GM23338 (cell line): Measurements from ENCODE around the gene AFF1. TPM values are rescaled to one million over a fixed set of nuclear protein-coding genes. Genes with fewer than 3 reads are reported as not detected.

Source experiments
- ATAC-seq: fragments of 200-7000 bp; cut with Tn5 transposase; 3 replicates; pipeline ENCODE4 v1.9.1; 2020
- DNase-seq: peaks from one replicate; pipeline ENCODE4 v3.0.0-alpha.2; 2015; ENCODE audit warnings: low spot score
- H2AFZ ChIP-seq: fragments of 200-600 bp; sonication (generic); 2 replicates; pipeline ENCODE4 v1.8.0; 2016; ENCODE audit warnings: antibody characterized with exemption, mild to moderate bottlenecking, moderate library complexity
- H3F3A ChIP-seq: fragments of 200-600 bp; sonication (generic); replicated peaks from 2 replicates; pipeline ENCODE4 v1.8.0; 2017; ENCODE audit warnings: antibody characterized with exemption, mixed run types, low read depth
- H3K27ac ChIP-seq: fragments of 200-600 bp; sonication (generic); 2 replicates; pipeline ENCODE4 v1.6.1; 2016; ENCODE audit warnings: low read depth
- H3K27me3 ChIP-seq: fragments of 200-600 bp; sonication (generic); 2 replicates; pipeline ENCODE4 v1.8.0; 2016; ENCODE audit warnings: mild to moderate bottlenecking, mixed run types, moderate library complexity; ENCODE audit not compliant: insufficient read depth
- H3K36me3 ChIP-seq: fragments of 200-600 bp; sonication (generic); 2 replicates; pipeline ENCODE4 v1.8.0; 2016; ENCODE audit warnings: mild to moderate bottlenecking; ENCODE audit not compliant: insufficient read depth
- H3K4me1 ChIP-seq: fragments of 200-600 bp; sonication (generic); 2 replicates; pipeline ENCODE4 v1.8.0; 2016; ENCODE audit warnings: mild to moderate bottlenecking, moderate library complexity; ENCODE audit not compliant: insufficient read depth
- H3K4me2 ChIP-seq: fragments of 200-600 bp; sonication (generic); 2 replicates; pipeline ENCODE4 v1.7.1; 2017; ENCODE audit warnings: mixed run types
- H3K4me3 ChIP-seq: fragments of 200-600 bp; sonication (generic); 2 replicates; pipeline ENCODE4 v1.6.1; 2016; ENCODE audit warnings: mixed run types
- H3K79me2 ChIP-seq: fragments of 200-600 bp; sonication (generic); replicated peaks from 2 replicates; pipeline ENCODE4 v1.8.0; 2017; ENCODE audit warnings: mild to moderate bottlenecking; ENCODE audit not compliant: insufficient read depth
- H3K9me2 ChIP-seq: fragments of 200-600 bp; sonication (generic); 2 replicates; pipeline ENCODE4 v1.8.0; 2017; ENCODE audit not compliant: insufficient read depth
- H4K20me1 ChIP-seq: fragments of 200-600 bp; sonication (generic); replicated peaks from 2 replicates; pipeline ENCODE4 v1.8.0; 2017; ENCODE audit warnings: mild to moderate bottlenecking; ENCODE audit not compliant: insufficient read depth
- H3K27ac Mint-ChIP-seq: 2 replicates; pipeline ENCODE4 v1.8.0; 2020; ENCODE audit warnings: inconsistent platforms, mild to moderate bottlenecking, moderate library complexity, mixed read lengths
- H3K27me3 Mint-ChIP-seq: 3 replicates; pipeline ENCODE4 v1.8.0; 2022; ENCODE audit warnings: low read depth, mild to moderate bottlenecking, moderate library complexity, mixed read lengths, inconsistent platforms; ENCODE audit not compliant: insufficient read depth, poor library complexity
- H3K36me3 Mint-ChIP-seq: 3 replicates; pipeline ENCODE4 v1.8.0; 2021; ENCODE audit warnings: low read depth, mild to moderate bottlenecking, inconsistent platforms, moderate library complexity, mixed read lengths
- H3K4me1 Mint-ChIP-seq: 3 replicates; pipeline ENCODE4 v1.8.0; 2020; ENCODE audit warnings: mild to moderate bottlenecking, inconsistent platforms, mixed read lengths
- H3K4me3 Mint-ChIP-seq: 3 replicates; pipeline ENCODE4 v1.8.0; 2021; ENCODE audit warnings: moderate library complexity, mild to moderate bottlenecking, inconsistent platforms, mixed read lengths
- H3K9me3 Mint-ChIP-seq: 3 replicates; pipeline ENCODE4 v1.8.0; 2020; ENCODE audit warnings: moderate library complexity, mild to moderate bottlenecking, inconsistent platforms, mixed read lengths
- CREB1 ChIP-seq: fragments of 250-450 bp; sonication (Bioruptor Pico); IDR thresholded peaks from 2 replicates; pipeline ENCODE4 v1.5.0; 2020; ENCODE audit warnings: low read depth, mild to moderate bottlenecking, moderate library complexity
- EZH2phosphoT487 ChIP-seq: fragments of 200-600 bp; sonication (generic); IDR thresholded peaks from one replicate; pipeline ENCODE4 v1.8.1; 2018; ENCODE audit warnings: antibody characterized with exemption; ENCODE audit not compliant: unreplicated experiment
- polyA plus RNA-seq: library from polyadenylated mRNA; unstranded; fragments of >200 nt; fragmentation: Nextera tagmentation; extraction: Ambion mirVana; gene quantifications from 2 replicates; pipeline ENCODE4 v1.2.1, GENCODE V29; 2016
- total RNA-seq: library from RNA; depleted of rRNA; stranded (reverse); fragments of >200 nt; shearing (Covaris generic); gene quantifications from 2 replicates; pipeline ENCODE4 v1.2.3, GENCODE V29; 2014
- TF ChIP-seq, protein P1 (sequence below), 2 experiments: fragments of 200-600 bp in 1 of 2; sonication (generic) in 1 of 2; conservative IDR thresholded peaks; 2 replicates each; pipeline versions ENCODE4 v1.5.1 to v1.6.1; 2016 to 2017; ENCODE audit warnings: antibody characterized with exemption in 2 of 2, low read depth in 2 of 2, mild to moderate bottlenecking in 2 of 2, moderate library complexity in 1 of 2
- TF ChIP-seq, protein P2 (sequence below): fragments of 250-450 bp; sonication (Bioruptor Pico); IDR thresholded peaks from 2 replicates; pipeline ENCODE4 v1.5.0; 2020; ENCODE audit warnings: mild to moderate bottlenecking, moderate library complexity

The AFF1 gene
- total and polyA plus RNA-seq, 2 experiments from 2014 or later, result 42.6 to 67.2 TPM

DNA sequence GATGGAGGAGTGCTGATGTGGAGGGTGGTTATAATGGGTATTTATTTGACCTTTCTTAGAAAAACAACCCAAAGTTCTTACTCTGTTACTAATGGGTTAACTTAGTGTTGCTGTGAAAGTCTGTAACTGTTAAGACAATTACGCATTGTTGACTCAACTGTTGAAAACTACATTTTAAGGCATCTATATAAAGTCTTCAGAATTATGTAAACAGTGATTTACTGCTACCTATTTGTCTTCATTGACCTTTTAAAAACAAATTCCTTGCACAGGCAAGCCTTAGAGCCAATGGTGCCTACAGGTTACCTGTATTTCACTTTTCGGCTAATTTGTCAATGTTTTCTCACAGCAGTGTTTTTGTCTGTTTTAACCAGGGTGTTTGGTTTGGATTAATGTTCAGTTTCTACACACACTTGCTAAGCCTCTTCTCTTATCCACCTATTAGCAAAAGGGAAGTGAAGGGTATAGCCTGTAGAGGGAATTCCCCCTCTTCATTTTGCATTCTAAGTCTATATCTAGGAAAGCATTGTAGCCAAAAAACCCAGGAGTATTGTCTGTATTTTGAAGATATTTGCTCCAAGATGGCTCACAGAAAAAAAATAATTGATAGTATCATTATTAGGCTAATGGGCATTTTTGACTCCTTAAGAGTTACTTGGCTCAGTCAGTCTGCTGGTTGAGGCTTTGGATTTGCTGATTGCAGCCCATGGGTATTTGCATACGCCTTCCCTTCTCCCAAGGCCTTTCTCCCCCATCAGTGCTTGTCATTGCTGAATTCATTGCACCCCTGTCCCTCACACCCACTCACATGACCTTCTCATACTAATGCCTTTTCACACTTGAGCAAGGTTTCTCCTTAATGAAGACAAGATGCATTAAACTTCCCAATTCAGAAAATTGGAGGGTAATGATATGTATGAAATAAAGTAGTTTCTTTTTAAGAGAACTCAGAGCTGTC is 30.5 kb downstream of the AFF1 start (continued):
- TF ChIP-seq, protein P1, sequence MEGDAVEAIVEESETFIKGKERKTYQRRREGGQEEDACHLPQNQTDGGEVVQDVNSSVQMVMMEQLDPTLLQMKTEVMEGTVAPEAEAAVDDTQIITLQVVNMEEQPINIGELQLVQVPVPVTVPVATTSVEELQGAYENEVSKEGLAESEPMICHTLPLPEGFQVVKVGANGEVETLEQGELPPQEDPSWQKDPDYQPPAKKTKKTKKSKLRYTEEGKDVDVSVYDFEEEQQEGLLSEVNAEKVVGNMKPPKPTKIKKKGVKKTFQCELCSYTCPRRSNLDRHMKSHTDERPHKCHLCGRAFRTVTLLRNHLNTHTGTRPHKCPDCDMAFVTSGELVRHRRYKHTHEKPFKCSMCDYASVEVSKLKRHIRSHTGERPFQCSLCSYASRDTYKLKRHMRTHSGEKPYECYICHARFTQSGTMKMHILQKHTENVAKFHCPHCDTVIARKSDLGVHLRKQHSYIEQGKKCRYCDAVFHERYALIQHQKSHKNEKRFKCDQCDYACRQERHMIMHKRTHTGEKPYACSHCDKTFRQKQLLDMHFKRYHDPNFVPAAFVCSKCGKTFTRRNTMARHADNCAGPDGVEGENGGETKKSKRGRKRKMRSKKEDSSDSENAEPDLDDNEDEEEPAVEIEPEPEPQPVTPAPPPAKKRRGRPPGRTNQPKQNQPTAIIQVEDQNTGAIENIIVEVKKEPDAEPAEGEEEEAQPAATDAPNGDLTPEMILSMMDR (conservative IDR thresholded peaks at IDR 0.05; ENCODE audit: low read depth in 2 of 2), result no peak

DNA sequence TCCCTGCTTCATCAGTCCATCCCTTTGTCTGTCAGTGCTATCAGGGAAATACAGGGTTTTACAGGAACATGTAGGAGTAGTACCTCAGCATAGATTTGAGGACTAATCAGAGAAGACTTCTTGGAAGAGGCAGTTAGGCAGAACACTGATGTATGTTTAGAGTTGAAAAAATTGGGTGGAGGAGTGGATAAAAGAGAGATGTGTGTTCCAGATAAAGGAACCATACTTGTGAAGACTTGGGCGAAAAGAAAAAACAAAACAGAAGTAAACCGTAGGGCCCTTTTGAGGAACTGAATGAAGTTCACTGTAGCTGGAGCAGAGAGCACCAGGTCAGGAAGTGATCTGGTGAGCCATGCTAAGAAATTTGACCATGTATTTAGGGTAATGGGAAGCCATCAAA is 32.3 kb downstream of the AFF1 start:
- Mint-ChIP-seq H3K9me3 (no peaks in the 10 kb centered on the region), H3K27ac (no peak overlapping the region), H3K4me1 (peaks cover 35% of the 10 kb centered on the region), H3K4me3 (no peak overlapping the region), H3K36me3 (peaks cover 12% of the 10 kb centered on the region; the same call in 1 of the 3 replicates), H3K27me3 (peaks cover 6% of the 10 kb centered on the region)
- Histone ChIP-seq H3K9me2 (no peaks in the 10 kb centered on the region), H3K36me3 (no peaks in the 10 kb centered on the region), H2AFZ (no peak overlapping the region), H3K27me3 (no peaks in the 10 kb centered on the region), H4K20me1 (0 out of 2 replicates have a peak, but pooled peaks cover 2% of the 10 kb centered on the region), H3K4me2 (peak overlapping the region; percentile 47), H3K79me2 (peaks cover 100% of the 10 kb centered on the region), H3K27ac (0 out of 2 replicates have a peak overlapping the region, but pooled peaks have one; percentile 89), H3F3A (0 out of 2 replicates have a peak, but pooled peaks cover 2% of the 10 kb centered on the region), H3K4me1 (peaks cover 64% of the 10 kb centered on the region), H3K4me3 (no peak overlapping the region)
- DNase-seq (no peak), ATAC-seq (no peak)
- TF ChIP-seq CREB1 (CRISPR knock-in tag) (no peak), EZH2phosphoT487 (no peak)

DNA sequence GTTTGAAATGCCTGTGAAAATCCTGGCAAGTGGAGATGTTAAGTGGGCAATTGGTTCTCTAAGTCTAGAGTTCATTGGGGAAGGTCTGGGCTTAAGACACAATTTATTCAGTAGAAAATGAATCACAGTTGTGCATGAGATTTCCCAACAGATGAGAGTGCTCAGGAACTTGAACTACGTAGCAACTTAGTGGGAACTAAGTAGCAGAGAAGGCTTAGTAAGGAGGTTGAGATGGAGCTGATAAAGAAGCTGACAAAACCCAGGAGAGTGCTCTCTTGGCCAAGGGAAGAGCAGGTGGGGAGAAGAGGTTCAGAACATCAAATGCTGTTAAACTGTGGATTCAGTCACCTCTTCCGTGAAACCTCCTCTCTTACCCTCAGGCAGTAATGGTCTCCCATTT is 33.0 kb downstream of the AFF1 start:
- no peak for ATAC-seq
- Histone ChIP-seq H4K20me1 (0 out of 2 replicates have a peak, but pooled peaks cover 2% of the 10 kb centered on the region), H3K79me2 (peaks cover 100% of the 10 kb centered on the region), H3K4me3 (no peak overlapping the region), H3K4me1 (peaks cover 65% of the 10 kb centered on the region), H3K27me3 (no peaks in the 10 kb centered on the region), H3K27ac (peak overlapping the region; percentile 89; the same call in 1 of the 2 replicates), H3K36me3 (no peaks in the 10 kb centered on the region), H2AFZ (no peak overlapping the region), H3F3A (0 out of 2 replicates have a peak, but pooled peaks cover 2% of the 10 kb centered on the region), H3K9me2 (no peaks in the 10 kb centered on the region), H3K4me2 (no peak overlapping the region)
- Mint-ChIP-seq H3K27me3 (peaks cover 6% of the 10 kb centered on the region), H3K4me1 (peaks cover 33% of the 10 kb centered on the region), H3K36me3 (peaks cover 10% of the 10 kb centered on the region; the same call in 1 of the 3 replicates), H3K27ac (no peak overlapping the region), H3K9me3 (no peaks in the 10 kb centered on the region), H3K4me3 (no peak overlapping the region)
- DNase-seq, result no peak
- TF ChIP-seq, protein P2, sequence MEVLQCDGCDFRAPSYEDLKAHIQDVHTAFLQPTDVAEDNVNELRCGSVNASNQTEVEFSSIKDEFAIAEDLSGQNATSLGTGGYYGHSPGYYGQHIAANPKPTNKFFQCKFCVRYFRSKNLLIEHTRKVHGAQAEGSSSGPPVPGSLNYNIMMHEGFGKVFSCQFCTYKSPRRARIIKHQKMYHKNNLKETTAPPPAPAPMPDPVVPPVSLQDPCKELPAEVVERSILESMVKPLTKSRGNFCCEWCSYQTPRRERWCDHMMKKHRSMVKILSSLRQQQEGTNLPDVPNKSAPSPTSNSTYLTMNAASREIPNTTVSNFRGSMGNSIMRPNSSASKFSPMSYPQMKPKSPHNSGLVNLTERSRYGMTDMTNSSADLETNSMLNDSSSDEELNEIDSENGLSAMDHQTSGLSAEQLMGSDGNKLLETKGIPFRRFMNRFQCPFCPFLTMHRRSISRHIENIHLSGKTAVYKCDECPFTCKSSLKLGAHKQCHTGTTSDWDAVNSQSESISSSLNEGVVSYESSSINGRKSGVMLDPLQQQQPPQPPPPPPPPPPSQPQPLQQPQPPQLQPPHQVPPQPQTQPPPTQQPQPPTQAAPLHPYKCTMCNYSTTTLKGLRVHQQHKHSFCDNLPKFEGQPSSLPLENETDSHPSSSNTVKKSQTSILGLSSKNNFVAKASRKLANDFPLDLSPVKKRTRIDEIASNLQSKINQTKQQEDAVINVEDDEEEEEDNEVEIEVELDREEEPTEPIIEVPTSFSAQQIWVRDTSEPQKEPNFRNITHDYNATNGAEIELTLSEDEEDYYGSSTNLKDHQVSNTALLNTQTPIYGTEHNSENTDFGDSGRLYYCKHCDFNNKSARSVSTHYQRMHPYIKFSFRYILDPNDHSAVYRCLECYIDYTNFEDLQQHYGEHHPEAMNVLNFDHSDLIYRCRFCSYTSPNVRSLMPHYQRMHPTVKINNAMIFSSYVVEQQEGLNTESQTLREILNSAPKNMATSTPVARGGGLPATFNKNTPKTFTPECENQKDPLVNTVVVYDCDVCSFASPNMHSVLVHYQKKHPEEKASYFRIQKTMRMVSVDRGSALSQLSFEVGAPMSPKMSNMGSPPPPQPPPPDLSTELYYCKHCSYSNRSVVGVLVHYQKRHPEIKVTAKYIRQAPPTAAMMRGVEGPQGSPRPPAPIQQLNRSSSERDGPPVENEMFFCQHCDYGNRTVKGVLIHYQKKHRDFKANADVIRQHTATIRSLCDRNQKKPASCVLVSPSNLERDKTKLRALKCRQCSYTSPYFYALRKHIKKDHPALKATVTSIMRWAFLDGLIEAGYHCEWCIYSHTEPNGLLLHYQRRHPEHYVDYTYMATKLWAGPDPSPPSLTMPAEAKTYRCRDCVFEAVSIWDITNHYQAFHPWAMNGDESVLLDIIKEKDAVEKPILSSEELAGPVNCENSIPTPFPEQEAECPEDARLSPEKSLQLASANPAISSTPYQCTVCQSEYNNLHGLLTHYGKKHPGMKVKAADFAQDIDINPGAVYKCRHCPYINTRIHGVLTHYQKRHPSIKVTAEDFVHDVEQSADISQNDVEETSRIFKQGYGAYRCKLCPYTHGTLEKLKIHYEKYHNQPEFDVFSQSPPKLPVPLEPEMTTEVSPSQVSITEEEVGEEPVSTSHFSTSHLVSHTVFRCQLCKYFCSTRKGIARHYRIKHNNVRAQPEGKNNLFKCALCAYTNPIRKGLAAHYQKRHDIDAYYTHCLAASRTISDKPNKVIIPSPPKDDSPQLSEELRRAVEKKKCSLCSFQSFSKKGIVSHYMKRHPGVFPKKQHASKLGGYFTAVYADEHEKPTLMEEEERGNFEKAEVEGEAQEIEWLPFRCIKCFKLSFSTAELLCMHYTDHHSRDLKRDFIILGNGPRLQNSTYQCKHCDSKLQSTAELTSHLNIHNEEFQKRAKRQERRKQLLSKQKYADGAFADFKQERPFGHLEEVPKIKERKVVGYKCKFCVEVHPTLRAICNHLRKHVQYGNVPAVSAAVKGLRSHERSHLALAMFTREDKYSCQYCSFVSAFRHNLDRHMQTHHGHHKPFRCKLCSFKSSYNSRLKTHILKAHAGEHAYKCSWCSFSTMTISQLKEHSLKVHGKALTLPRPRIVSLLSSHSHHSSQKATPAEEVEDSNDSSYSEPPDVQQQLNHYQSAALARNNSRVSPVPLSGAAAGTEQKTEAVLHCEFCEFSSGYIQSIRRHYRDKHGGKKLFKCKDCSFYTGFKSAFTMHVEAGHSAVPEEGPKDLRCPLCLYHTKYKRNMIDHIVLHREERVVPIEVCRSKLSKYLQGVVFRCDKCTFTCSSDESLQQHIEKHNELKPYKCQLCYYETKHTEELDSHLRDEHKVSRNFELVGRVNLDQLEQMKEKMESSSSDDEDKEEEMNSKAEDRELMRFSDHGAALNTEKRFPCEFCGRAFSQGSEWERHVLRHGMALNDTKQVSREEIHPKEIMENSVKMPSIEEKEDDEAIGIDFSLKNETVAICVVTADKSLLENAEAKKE (CRISPR knock-in tag), result no peak
